Left hindlimb (tissue), 1 donor: ENCODE data around the gene ACAD8.
"Not testable (repeated sequence)": the region's sequence is repeated elsewhere in the genome, so short reads cannot be mapped to it uniquely, and the experiment has no call there.

Experiments
- DNase-seq: peaks from one replicate; pipeline ENCODE4 v3.0.0-alpha.2; 2018

The ACAD8 gene

GRCh38 chr11:134267966-134268365 is 14.6 kb downstream of the ACAD8 start:
- no peak for DNase-seq

GRCh38 chr11:134270250-134270714 is 16.9 kb downstream of the ACAD8 start:
- no peak for DNase-seq

GRCh38 chr11:134271978-134272377 is 18.6 kb downstream of the ACAD8 start:
- no peak for DNase-seq

- no peak for DNase-seq
Observed at GRCh38 chr11:134272381-134273316, 19.3 kb downstream of the ACAD8 start.

GRCh38 chr11:134273317-134273712 is 19.9 kb downstream of the ACAD8 start:
- DNase-seq: no peak

GRCh38 chr11:134275188-134275533 is 21.8 kb downstream of the ACAD8 start:
- no peak for DNase-seq

DNA sequence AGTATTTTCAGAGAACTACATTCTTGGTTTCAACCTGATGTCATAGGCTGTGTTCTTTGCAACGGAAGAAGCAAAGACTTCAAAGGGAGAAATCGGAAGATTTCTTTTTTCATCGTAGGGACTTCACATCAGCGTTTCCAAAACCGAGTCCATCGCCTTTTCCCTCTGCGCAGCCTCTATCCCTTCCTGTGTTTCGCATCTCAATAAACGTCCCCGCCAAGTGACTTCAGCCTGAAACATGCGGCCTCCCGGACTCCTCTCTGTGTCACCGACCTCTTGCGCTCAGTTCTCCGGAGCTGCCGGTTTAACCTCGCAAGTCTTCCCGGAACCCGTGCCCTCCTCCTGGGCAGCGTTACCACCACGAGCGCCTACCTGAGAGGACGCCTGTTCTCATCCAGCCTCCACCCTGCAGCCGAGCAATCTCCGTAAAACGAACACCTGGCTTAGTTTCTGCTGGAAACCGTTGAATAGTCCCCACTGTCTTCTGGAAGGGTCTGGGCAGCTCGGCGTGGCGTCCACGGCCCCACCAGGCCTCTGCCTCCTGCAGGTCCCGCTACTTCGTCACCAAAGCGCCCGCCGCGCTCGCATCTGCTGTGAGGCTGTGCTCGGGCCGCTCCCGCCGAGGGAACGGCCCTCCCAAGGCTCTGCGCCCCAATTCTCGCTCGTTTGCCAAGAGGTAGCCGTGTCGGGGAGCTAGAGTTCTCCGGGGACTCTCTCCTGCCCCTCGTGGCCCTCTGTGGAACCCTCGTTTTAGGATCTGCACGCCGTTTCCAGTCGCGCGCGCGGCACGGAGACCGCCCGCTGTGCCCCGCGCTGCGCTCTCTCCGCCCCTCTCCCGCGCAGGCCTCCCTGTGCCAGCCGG is 22.4 kb downstream of the ACAD8 start, which contains the start of gene GLB1L3:
Gene GLB1L3, plus strand, starts transcription at position 846 of the 862 bp plus-strand sequence. CDS start 362 bp downstream, outside the sequence.
- DNase-seq: no peak

DNA sequence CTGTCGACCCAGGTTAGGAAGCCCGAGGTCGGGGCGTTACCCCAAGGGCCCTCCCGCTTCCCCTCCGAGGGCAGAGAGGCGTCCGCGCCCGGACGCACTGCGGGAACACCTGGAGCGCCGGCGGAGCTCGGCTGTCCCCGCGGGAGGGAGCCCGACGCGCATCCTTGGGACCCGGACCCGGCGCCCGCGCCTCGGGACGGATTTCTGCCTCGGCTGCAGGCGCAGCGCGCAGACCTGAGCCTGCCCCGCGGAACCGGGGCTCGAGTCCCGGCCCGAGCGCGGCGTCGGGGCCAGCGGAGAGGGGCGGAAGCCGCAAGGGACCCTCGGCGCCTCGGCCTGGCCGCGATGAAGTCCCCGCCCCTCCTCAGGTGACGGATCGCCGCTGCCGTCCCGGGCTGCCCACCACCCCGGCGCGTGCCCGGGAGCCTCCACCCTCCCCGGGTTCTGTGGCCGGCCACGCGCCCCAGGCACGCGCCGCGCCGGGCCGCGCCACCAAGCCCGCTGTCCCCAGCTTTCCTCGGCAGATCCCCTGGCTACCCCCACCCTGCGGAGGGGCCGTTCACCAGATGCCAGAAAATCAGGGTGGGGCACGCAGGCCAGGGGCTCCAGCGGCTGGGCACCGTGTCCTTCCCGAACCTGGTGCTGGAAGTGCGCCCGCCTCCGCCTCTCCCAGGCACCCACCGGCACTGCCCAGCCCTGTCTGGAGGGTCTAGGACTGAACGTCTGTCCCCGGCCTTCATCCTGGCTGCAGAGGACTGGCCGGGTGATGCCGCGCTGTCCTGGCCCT is 23.2 kb downstream of the ACAD8 start:
- DNase-seq: no peak

GRCh38 chr11:134277183-134278001 is 24.0 kb downstream of the ACAD8 start:
- no peak for DNase-seq

DNA sequence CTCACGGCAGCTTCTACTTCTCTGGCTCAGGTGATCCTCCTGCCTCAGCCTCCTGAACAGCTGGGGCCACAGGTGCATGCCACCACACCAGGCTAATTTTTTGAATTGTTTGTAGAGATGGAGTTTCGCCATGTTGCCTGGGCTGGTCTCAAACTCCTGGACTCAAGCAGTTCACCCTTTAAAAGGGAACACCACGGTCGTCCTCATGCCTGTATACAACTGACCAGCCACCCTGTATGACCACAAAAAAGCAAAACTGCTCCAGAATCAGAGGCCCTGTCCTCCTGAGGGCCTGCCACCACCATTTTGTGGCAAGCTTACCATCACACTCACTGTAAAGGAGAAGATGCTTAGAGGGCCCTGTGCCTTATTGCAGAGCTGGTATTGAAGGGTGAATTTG is 25.0 kb downstream of the ACAD8 start:
- DNase-seq: no peak

GRCh38 chr11:134281635-134282034 is 28.3 kb downstream of the ACAD8 start:
- not testable (repeated sequence) for DNase-seq

- no peak for DNase-seq
Observed at GRCh38 chr11:134282121-134283045, 29.0 kb downstream of the ACAD8 start.

DNA sequence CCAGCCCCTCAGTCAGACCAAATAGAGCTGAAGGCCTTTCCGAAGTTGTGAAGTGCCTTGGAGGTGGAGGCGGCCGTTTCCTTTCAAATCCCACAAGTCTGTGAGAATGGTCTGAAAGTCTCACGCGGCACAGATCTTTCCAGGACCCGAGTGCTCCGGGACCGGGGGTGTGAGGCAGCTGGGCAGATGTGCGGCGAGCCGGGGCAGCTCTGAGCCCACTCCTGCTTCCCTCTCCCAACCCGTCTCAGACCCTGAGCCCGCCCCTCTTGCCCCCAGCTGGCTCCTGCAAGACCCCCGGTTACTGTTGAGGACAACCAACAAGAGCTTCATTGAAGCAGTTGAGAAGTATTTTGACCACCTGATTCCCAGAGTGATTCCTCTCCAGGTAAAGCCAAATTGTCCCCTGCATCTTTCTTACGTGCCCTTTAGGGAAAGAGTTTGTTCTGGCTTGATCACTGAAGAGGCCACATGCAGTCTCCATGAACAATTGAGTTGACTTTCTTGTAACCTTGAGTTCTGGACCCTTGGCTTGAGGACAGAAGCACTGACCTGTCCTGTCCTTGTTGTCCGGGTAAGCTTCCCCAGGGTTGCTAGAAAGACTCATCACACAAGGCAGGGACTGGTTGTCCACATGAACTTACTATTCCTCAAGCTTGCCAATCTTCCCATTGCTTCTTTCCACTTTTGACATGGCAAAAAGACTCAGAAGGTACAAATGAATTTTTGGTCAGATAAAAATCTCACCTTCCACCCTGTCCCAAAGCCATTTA is 30.3 kb downstream of the ACAD8 start:
- DNase-seq: no peak

- not testable (repeated sequence) for DNase-seq
Observed at GRCh38 chr11:134284349-134284748, 31.0 kb downstream of the ACAD8 start.

- no peak for DNase-seq
Observed at GRCh38 chr11:134287561-134287960, 34.2 kb downstream of the ACAD8 start.

- no peak for DNase-seq
Observed at GRCh38 chr11:134288486-134288885, 35.1 kb downstream of the ACAD8 start.

GRCh38 chr11:134289167-134289566 is 35.8 kb downstream of the ACAD8 start:
- no peak for DNase-seq

- no peak for DNase-seq
Observed at GRCh38 chr11:134289789-134290188, 36.4 kb downstream of the ACAD8 start.

GRCh38 chr11:134290646-134291045 is 37.3 kb downstream of the ACAD8 start:
- DNase-seq: no peak

- DNase-seq: no peak
Observed at GRCh38 chr11:134291196-134291595, 37.8 kb downstream of the ACAD8 start.
